Epidermal melanocyte (primary cell): ENCODE data around the gene RNU1-1.
"Not testable (repeated sequence)": the region's sequence is repeated elsewhere in the genome, so short reads cannot be mapped to it uniquely, and the experiment has no call there.

Source experiments
- DNase-seq: peaks from one replicate; pipeline ENCODE4 v3.0.0; 2011; ENCODE audit warnings: low spot score; ENCODE audit not compliant: insufficient read length

RNU1-1 gene

GRCh38 chr1:16497474-16497904, 16.6 kb downstream of the RNU1-1 start:
- not testable (repeated sequence) for DNase-seq

GRCh38 chr1:16493731-16494130, 20.4 kb downstream of the RNU1-1 start:
- DNase-seq, result not testable (repeated sequence)

GRCh38 chr1:16492937-16493336, 21.1 kb downstream of the RNU1-1 start:
- not testable (repeated sequence) for DNase-seq

GRCh38 chr1:16491056-16491675, 22.9 kb downstream of the RNU1-1 start:
- no peak for DNase-seq

- not testable (repeated sequence) for DNase-seq
These were observed 24.7 kb downstream of the RNU1-1 start for GRCh38 chr1:16489195-16489880.

- DNase-seq, result not testable (repeated sequence)
These were observed 27.1 kb downstream of the RNU1-1 start for GRCh38 chr1:16487011-16487410.

- not testable (repeated sequence) for DNase-seq
These were observed 27.8 kb downstream of the RNU1-1 start for GRCh38 chr1:16486316-16486715.

- no peak for DNase-seq
These were observed 29.2 kb downstream of the RNU1-1 start for GRCh38 chr1:16484931-16485330.

GRCh38 chr1:16484501-16484835, 29.6 kb downstream of the RNU1-1 start:
- DNase-seq, result no peak

- DNase-seq, result not testable (repeated sequence)
These were observed 30.2 kb downstream of the RNU1-1 start for GRCh38 chr1:16483639-16484500.

- DNase-seq, result not testable (repeated sequence)
These were observed 30.9 kb downstream of the RNU1-1 start for GRCh38 chr1:16483146-16483545.

GRCh38 chr1:16478091-16478490, 36.0 kb downstream of the RNU1-1 start:
- DNase-seq, result no peak

GRCh38 chr1:16475771-16476770, 38.0 kb downstream of the RNU1-1 start:
- DNase-seq, result not testable (repeated sequence)

- DNase-seq, result not testable (repeated sequence)
These were observed 39.2 kb downstream of the RNU1-1 start for GRCh38 chr1:16474891-16475290.

GRCh38 chr1:16474166-16474800, 39.8 kb downstream of the RNU1-1 start:
- no peak for DNase-seq

- no peak for DNase-seq
These were observed 45.5 kb downstream of the RNU1-1 start for GRCh38 chr1:16468558-16468957.

- no peak for DNase-seq
These were observed 49.0 kb downstream of the RNU1-1 start for GRCh38 chr1:16464917-16465625.
